HG02852 (cell line): ENCODE data around the gene ANKRD45.
"Not testable (repeated sequence)": the region's sequence is repeated elsewhere in the genome, so short reads cannot be mapped to it uniquely, and the experiment has no call there.

Experiments
- ATAC-seq: cut with Tn5 transposase; IDR thresholded peaks from one replicate; pipeline ENCODE4 v1.9.1; 2021; ENCODE audit warnings: mild to moderate bottlenecking, moderate library complexity; ENCODE audit not compliant: unreplicated experiment

Gene ANKRD45

DNA sequence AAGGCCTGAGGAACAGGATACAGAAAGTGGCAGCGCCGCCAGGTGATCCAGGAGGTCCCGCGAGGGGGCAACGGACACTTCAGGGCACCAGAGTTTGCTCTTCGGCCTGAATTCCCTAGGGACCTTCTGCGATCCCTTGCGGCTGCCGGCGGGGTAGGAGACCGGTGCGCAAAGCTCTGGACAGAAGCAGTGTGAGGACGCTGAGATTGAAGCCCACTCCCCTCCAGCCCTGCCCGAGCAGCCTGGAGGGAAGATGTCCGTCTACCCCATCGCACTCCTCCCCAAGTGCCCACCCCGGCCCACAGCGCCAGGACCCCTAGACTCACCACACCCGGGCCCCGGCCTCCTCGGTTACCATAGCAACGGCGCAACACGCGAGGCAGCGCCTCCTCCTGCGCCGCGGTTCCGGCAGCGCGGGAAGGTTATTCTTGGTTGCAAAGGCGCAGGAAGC is at the start of gene ANKRD45:
TSS of gene ANKRD45 (minus strand) at position 361 of the 451 bp plus-strand sequence. CDS start 10,433 bp downstream, outside the sequence.
- no peak for ATAC-seq

- ATAC-seq = no peak
Measured at GRCh38 chr1:173717238-173717637, 47.6 kb upstream of the ANKRD45 start.

DNA sequence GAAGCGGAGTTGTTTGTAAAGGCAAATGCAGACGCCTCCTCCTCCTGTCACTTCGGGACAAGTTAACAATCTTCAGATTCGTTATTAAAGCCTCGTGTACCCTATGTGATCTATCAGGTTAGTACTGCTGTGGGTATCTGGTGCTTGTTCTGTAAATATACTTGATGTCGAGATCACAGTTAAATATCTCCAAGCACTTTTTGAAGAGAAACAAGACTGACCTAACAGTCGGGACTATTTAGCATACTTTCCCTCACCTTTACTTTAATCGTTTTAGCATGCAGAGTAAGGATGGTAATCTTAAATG is 45.8 kb upstream of the ANKRD45 start:
- ATAC-seq = no peak

GRCh38 chr1:173714759-173715537 is 45.3 kb upstream of the ANKRD45 start, which contains the start of gene KLHL20:
Gene KLHL20 (plus strand): TSS chr1:173714981. CDS start chr1:173716044, 1,063 bp downstream.
- peak; percentile 94 for ATAC-seq

- no peak for ATAC-seq
Measured at GRCh38 chr1:173714441-173714758, 44.7 kb upstream of the ANKRD45 start.

- no peak for ATAC-seq
Measured at GRCh38 chr1:173708787-173709186, 39.1 kb upstream of the ANKRD45 start.

DNA sequence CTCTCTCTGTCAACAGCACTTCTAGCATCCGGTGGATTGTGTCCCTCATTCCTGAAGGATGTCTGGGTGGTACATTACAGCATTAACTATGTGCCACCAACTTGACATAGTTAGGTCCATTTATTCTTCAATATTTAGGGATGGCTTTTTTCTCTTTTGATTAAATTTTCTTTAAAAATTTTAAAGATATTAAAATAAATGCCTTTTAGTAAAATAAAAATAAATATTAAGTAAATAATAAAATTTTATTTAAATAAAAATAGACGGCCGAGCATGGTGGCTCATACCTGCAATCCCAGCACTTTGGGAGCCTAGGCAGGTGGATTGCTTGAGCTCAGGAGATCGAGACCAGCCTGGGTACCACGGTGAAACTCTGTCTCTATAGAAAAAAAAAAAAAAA is 35.5 kb upstream of the ANKRD45 start:
- ATAC-seq = no peak

DNA sequence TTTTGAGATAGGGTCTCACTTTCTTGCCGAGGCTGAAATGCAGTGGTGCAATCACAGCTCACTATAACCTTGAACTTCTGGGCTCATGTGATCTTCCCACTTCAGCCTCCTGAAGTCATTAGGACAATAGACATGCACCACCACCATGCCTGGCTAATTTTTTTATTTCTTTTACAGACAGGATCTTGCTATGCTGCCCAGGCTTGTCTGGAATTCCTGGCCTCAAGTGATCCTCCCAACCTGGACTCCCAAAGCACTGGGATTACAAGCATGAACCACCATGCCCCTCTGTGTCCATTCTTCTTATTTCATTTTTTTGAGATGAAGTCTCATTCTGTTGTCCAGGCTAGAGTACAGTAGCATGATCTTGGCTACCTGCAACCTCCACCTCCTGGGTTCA is 33.1 kb upstream of the ANKRD45 start:
- no peak for ATAC-seq

DNA sequence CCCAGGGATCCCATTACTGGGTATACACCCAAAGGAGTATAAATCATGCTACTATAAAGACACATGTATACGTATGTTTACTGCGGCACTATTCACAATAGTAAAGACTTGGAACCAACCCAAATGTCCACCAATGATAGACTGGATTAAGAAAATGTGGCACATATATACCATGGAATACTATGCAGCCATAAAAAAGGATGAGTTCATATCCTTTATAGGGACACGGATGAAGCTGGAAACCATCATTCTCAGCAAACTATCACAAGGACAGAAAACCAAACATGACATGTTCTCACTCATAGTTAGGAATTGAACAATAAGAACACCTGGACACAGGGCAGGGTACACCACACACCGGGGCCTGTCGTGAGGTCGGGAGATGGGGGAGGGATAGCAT is 31.6 kb upstream of the ANKRD45 start:
- ATAC-seq = not testable (repeated sequence)

- ATAC-seq = no peak
Measured at GRCh38 chr1:173693238-173693637, 23.6 kb upstream of the ANKRD45 start.

DNA sequence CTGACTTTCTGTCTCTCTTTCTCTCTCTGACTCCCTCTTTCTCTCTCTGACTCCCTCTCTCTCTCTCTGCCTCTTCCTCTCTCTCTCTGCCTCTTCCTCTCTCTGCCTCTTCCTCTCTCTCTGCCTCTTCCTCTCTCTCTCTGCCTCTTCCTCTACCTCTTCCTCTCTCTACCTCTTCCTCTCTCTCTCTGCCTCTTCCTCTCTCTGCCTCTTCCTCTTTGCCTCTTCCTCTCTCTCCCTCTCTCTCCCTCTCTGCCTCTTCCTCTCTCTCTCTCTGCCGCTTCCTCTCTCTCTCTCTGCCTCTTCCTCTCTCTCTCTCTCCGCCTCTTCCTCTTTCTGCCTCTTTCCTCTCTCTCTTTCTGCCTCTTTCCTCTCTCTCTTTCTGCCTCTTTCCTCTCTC is 18.6 kb upstream of the ANKRD45 start:
- no peak for ATAC-seq

GRCh38 chr1:173685121-173685520 is 15.5 kb upstream of the ANKRD45 start:
- not testable (repeated sequence) for ATAC-seq

DNA sequence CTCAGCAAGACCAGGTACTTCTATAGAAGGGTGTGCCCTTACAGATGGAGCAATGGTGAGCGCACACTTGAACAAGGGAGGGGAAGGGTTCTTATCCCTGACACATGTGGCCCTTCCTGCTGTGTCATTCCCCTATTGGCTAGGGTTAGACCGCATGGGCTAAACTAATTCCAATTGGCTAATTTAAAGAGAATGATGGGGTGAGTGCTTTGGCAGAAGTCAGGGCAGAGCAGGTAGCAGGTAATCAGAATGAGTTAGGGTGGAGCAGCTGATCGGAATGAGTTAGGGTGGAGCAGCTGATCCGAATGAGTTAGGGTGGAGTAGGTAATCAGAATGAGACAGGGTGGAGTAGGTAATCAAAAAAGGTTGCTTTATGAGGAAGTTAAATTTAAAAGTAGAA is 14.2 kb upstream of the ANKRD45 start:
- not testable (repeated sequence) for ATAC-seq

GRCh38 chr1:173682184-173682583 is 12.5 kb upstream of the ANKRD45 start:
- no peak for ATAC-seq

- not testable (repeated sequence) for ATAC-seq
Measured at GRCh38 chr1:173680152-173680551, 10.5 kb upstream of the ANKRD45 start.

GRCh38 chr1:173674496-173674895 is 4.8 kb upstream of the ANKRD45 start:
- not testable (repeated sequence) for ATAC-seq

DNA sequence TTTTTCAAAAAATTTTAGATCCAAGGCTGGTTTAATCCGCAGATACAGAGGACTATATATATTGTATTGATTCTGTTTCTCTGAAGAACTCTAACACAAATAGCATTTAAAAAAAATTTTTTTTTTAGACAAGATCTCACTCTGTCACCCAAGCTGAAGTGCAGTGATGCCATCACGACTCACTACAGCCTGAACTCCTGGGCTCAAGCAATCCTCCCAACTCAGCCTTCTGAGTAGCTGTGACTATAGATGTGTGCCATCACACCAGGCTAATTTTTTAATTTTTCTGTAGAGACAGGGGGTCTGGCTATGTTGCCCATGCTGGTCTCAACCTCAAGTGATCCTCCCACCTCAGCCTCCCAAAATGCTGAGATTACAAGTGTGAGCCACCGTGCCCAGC is 3.0 kb downstream of the ANKRD45 start:
- ATAC-seq = no peak

- no peak for ATAC-seq
Measured at GRCh38 chr1:173663159-173663558, 6.5 kb downstream of the ANKRD45 start.

- no peak for ATAC-seq
Measured at GRCh38 chr1:173661763-173662162, 7.9 kb downstream of the ANKRD45 start.

- no peak for ATAC-seq
Measured at GRCh38 chr1:173661271-173661670, 8.4 kb downstream of the ANKRD45 start.

- ATAC-seq = no peak
Measured at GRCh38 chr1:173660306-173660705, 9.3 kb downstream of the ANKRD45 start.

GRCh38 chr1:173648880-173649605 is 20.6 kb downstream of the ANKRD45 start:
- no peak for ATAC-seq
